ENCODE results near the gene ABCG8. TPM values are rescaled to one million over a fixed set of nuclear protein-coding genes. Genes with fewer than 3 reads are reported as not detected.

ABCG8 gene
- polyA plus RNA-seq, 1 donor (not counting 4 experiments of a cell fraction or from before 2014, with no cell fraction given): not detected

GRCh38 chr2:43845181-43845580 lies 6.4 kb downstream of the ABCG8 start:
- H3K27me3 ChIP-seq (ENCODE audit: control insufficient read depth, extremely low read depth, insufficient read depth, low read length): peaks cover 17% of the 10 kb centered on the region
- FAIRE-seq (no peak), DNase-seq (ENCODE audit: low read depth, low spot score) (no peak)
- no peak overlapping the region for H2AFZ ChIP-seq (ENCODE audit: control insufficient read depth, low read length)
- no peaks in the 10 kb centered on the region for H3K36me3 ChIP-seq (ENCODE audit: control insufficient read depth in 2 of 2, extremely low read depth in 1 of 2, insufficient read depth in 2 of 2, low read length in 2 of 2)
- H3K27ac ChIP-seq (ENCODE audit: control insufficient read depth, insufficient read depth, low read length): no peak overlapping the region
- dilution Hi-C loops (cut with MboI; ENCODE audit: extremely low pct_ligation_motif_present, low sequenced_read_pairs): no loop called here
- no peaks in the 10 kb centered on the region for H3K79me2 ChIP-seq (ENCODE audit: control insufficient read depth, insufficient read depth, low read length)
- no peaks in the 10 kb centered on the region for H4K20me1 ChIP-seq (ENCODE audit: control insufficient read depth, extremely low read depth, insufficient read depth, low read length)
- H3K4me2 ChIP-seq (ENCODE audit: control insufficient read depth, extremely low read depth, insufficient read depth, low read depth, low read length): no peak overlapping the region
- H3K4me1 ChIP-seq (ENCODE audit: control insufficient read depth, extremely low read depth, insufficient read depth, low read length): peaks cover 5% of the 10 kb centered on the region
- H3K9ac ChIP-seq (ENCODE audit: control insufficient read depth, extremely low read depth, insufficient read depth, low read length): no peak overlapping the region
- TF ChIP-seq CTCF (optimal IDR thresholded peaks at IDR 0.05 in 1 of 3, IDR thresholded peaks at IDR 0.05 in 1 of 3, conservative IDR thresholded peaks at IDR 0.05 in 1 of 3; ENCODE audit: extremely low read depth in 1 of 3, insufficient read depth in 2 of 3, low read length in 3 of 3): no peak
- TF ChIP-seq EZH2 (IDR thresholded peaks at IDR 0.05; ENCODE audit: low read length): no peak
- H3K9me3 ChIP-seq (ENCODE audit: control insufficient read depth, low read depth, low read length): no peaks in the 10 kb centered on the region
- no peak overlapping the region for H3K4me3 ChIP-seq (ENCODE audit: control insufficient read depth in 2 of 3, extremely low read depth in 1 of 3, insufficient read depth in 2 of 3, low read depth in 1 of 3, low read length in 3 of 3)
- no peaks in the 10 kb centered on the region for H3K9me1 ChIP-seq (ENCODE audit: control insufficient read depth, extremely low read depth, insufficient read depth, low read length)

GRCh38 chr2:43846140-43846793 lies 7.5 kb downstream of the ABCG8 start:
- Histone ChIP-seq H3K4me2 (ENCODE audit: control insufficient read depth, extremely low read depth, insufficient read depth, low read depth, low read length) (no peak overlapping the region), H3K27ac (ENCODE audit: control insufficient read depth, insufficient read depth, low read length) (no peak overlapping the region), H3K9me1 (ENCODE audit: control insufficient read depth, extremely low read depth, insufficient read depth, low read length) (no peaks in the 10 kb centered on the region), H2AFZ (ENCODE audit: control insufficient read depth, low read length) (no peak overlapping the region), H3K9me3 (ENCODE audit: control insufficient read depth, low read depth, low read length) (no peaks in the 10 kb centered on the region), H3K9ac (ENCODE audit: control insufficient read depth, extremely low read depth, insufficient read depth, low read length) (no peak overlapping the region), H3K36me3 (ENCODE audit: control insufficient read depth in 2 of 2, extremely low read depth in 1 of 2, insufficient read depth in 2 of 2, low read length in 2 of 2) (no peaks in the 10 kb centered on the region), H3K4me3 (ENCODE audit: control insufficient read depth in 2 of 3, extremely low read depth in 1 of 3, insufficient read depth in 2 of 3, low read depth in 1 of 3, low read length in 3 of 3) (no peak overlapping the region), H3K27me3 (ENCODE audit: control insufficient read depth, extremely low read depth, insufficient read depth, low read length) (peaks cover 17% of the 10 kb centered on the region), H4K20me1 (ENCODE audit: control insufficient read depth, extremely low read depth, insufficient read depth, low read length) (no peaks in the 10 kb centered on the region), H3K4me1 (ENCODE audit: control insufficient read depth, extremely low read depth, insufficient read depth, low read length) (peaks cover under 1% of the 10 kb centered on the region), H3K79me2 (ENCODE audit: control insufficient read depth, insufficient read depth, low read length) (no peaks in the 10 kb centered on the region)
- TF ChIP-seq EZH2 (IDR thresholded peaks at IDR 0.05; ENCODE audit: low read length): no peak
- no peak for TF ChIP-seq CTCF (optimal IDR thresholded peaks at IDR 0.05 in 1 of 3, IDR thresholded peaks at IDR 0.05 in 1 of 3, conservative IDR thresholded peaks at IDR 0.05 in 1 of 3; ENCODE audit: extremely low read depth in 1 of 3, insufficient read depth in 2 of 3, low read length in 3 of 3)
- DNase-seq (ENCODE audit: low read depth, low spot score) (no peak), FAIRE-seq (no peak)
- dilution Hi-C loops (cut with MboI; ENCODE audit: extremely low pct_ligation_motif_present, low sequenced_read_pairs): no loop called here
